HepG2 (cell line): ENCODE results near the gene MINDY2. TPM values are rescaled to one million over a fixed set of nuclear protein-coding genes. Genes with fewer than 3 reads are reported as not detected.

ENCODE experiments used
- ARID2 ChIP-seq: sonication (generic); formaldehyde crosslinking; IDR thresholded peaks from 2 replicates; pipeline ENCODE4 v1.8.1; 2022; ENCODE audit warnings: mild to moderate bottlenecking, missing genetic modification reagents, borderline replicate concordance
- ETS1 ChIP-seq: sonication (generic); formaldehyde crosslinking; IDR thresholded peaks from 2 replicates; pipeline ENCODE4 v1.4.0; 2020; ENCODE audit warnings: missing genetic modification reagents
- FOXM1 ChIP-seq: sonication (generic); formaldehyde crosslinking; IDR thresholded peaks from 2 replicates; pipeline ENCODE4 v1.5.0; 2020; ENCODE audit warnings: missing genetic modification reagents
- JDP2 ChIP-seq: sonication (generic); formaldehyde crosslinking; IDR thresholded peaks from 2 replicates; pipeline ENCODE4 v1.8.1; 2022; ENCODE audit warnings: missing genetic modification reagents, borderline replicate concordance
- NFKB2 ChIP-seq: sonication (generic); formaldehyde crosslinking; IDR thresholded peaks from 2 replicates; pipeline ENCODE4 v1.4.0; 2020; ENCODE audit warnings: missing genetic modification reagents, borderline replicate concordance
- REPIN1 ChIP-seq: sonication (generic); formaldehyde crosslinking; IDR thresholded peaks from 2 replicates; pipeline ENCODE4 v1.8.0; 2022; ENCODE audit warnings: missing genetic modification reagents, low read depth, mild to moderate bottlenecking, borderline replicate concordance
- RXRB ChIP-seq: IDR thresholded peaks from 2 replicates; pipeline ENCODE4 v1.6.1; 2016; ENCODE audit warnings: borderline replicate concordance, missing genetic modification reagents, missing compliant biosample characterization
- SALL1 ChIP-seq: sonication (generic); formaldehyde crosslinking; IDR thresholded peaks from 2 replicates; pipeline ENCODE4 v1.8.0; 2022; ENCODE audit warnings: mild to moderate bottlenecking, missing genetic modification reagents
- SNRNP70 ChIP-seq: fragments of 200-400 bp; formaldehyde crosslinking; IDR thresholded peaks from 2 replicates; pipeline ENCODE4 v1.6.1; 2017; ENCODE audit warnings: mild to moderate bottlenecking, low read depth, low read length, moderate library complexity
- SP140L ChIP-seq: sonication (generic); formaldehyde crosslinking; IDR thresholded peaks from 2 replicates; pipeline ENCODE4 v1.4.0; 2020; ENCODE audit warnings: missing genetic modification reagents, borderline replicate concordance
- ZBTB37 ChIP-seq: sonication (generic); formaldehyde crosslinking; IDR thresholded peaks from 2 replicates; pipeline ENCODE4 v1.4.0; 2020; ENCODE audit warnings: mild to moderate bottlenecking, missing genetic modification reagents
- ZFX ChIP-seq: sonication (generic); formaldehyde crosslinking; IDR thresholded peaks from 2 replicates; pipeline ENCODE4 v1.4.0; 2020; ENCODE audit warnings: mild to moderate bottlenecking, low read depth, missing genetic modification reagents, moderate library complexity
- ZNF160 ChIP-seq: sonication (generic); formaldehyde crosslinking; IDR thresholded peaks from 2 replicates; pipeline ENCODE4 v1.8.0; 2022; ENCODE audit warnings: mild to moderate bottlenecking, inconsistent platforms, missing genetic modification reagents
- ZNF205 ChIP-seq: IDR thresholded peaks from 2 replicates; pipeline ENCODE4 v1.6.1; 2018; ENCODE audit warnings: missing biosample characterization, missing genetic modification reagents
- ZNF224 ChIP-seq: sonication (generic); formaldehyde crosslinking; IDR thresholded peaks from 2 replicates; pipeline ENCODE4 v1.5.0; 2020; ENCODE audit warnings: mild to moderate bottlenecking, missing genetic modification reagents
- ZNF292 ChIP-seq: sonication (generic); formaldehyde crosslinking; IDR thresholded peaks from 2 replicates; pipeline ENCODE4 v1.8.1; 2022; ENCODE audit warnings: mild to moderate bottlenecking, low read depth, missing genetic modification reagents, borderline replicate concordance
- ZNF350 ChIP-seq: sonication (generic); formaldehyde crosslinking; IDR thresholded peaks from 2 replicates; pipeline ENCODE4 v1.4.0; 2020; ENCODE audit warnings: mild to moderate bottlenecking, low read depth, missing genetic modification reagents, borderline replicate concordance
- ZNF496 ChIP-seq: sonication (generic); formaldehyde crosslinking; IDR thresholded peaks from 2 replicates; pipeline ENCODE4 v1.8.1; 2023; ENCODE audit warnings: mild to moderate bottlenecking, moderate library complexity, missing genetic modification reagents; ENCODE audit not compliant: insufficient replicate concordance
- ZNF512B ChIP-seq: sonication (generic); formaldehyde crosslinking; IDR thresholded peaks from 2 replicates; pipeline ENCODE4 v1.5.1; 2020; ENCODE audit warnings: missing genetic modification reagents, mild to moderate bottlenecking, borderline replicate concordance
- ZNF543 ChIP-seq: sonication (generic); formaldehyde crosslinking; IDR thresholded peaks from 2 replicates; pipeline ENCODE4 v1.4.0; 2020; ENCODE audit warnings: mild to moderate bottlenecking, missing genetic modification reagents
- ZNF563 ChIP-seq: sonication (generic); formaldehyde crosslinking; IDR thresholded peaks from 2 replicates; pipeline ENCODE4 v1.8.0; 2022; ENCODE audit warnings: mild to moderate bottlenecking, moderate library complexity, missing genetic modification reagents
- ZNF564 ChIP-seq: sonication (generic); formaldehyde crosslinking; IDR thresholded peaks from 2 replicates; pipeline ENCODE4 v1.8.1; 2023; ENCODE audit warnings: mild to moderate bottlenecking, missing genetic modification reagents
- ZNF580 ChIP-seq: IDR thresholded peaks from 2 replicates; pipeline ENCODE4 v1.6.1; 2016; ENCODE audit warnings: low read depth, borderline replicate concordance
- ZNF790 ChIP-seq: sonication (generic); formaldehyde crosslinking; IDR thresholded peaks from 2 replicates; pipeline ENCODE4 v1.8.0; 2022; ENCODE audit warnings: missing genetic modification reagents, mild to moderate bottlenecking, borderline replicate concordance
- polyA plus RNA-seq, 8 experiments: library from polyadenylated mRNA; depleted of rRNA in 3 of 8; stranded (reverse) in 7 of 8; unstranded in 1 of 8; fragments of >200 nt; fragmentation: Illumina TruSeq in 4 of 8; extraction: Trizol in 4 of 8; gene quantifications; 2 replicates each; pipeline versions ENCODE4 v1.2.1 to v1.2.3, GENCODE V29; 2011 to 2016; ENCODE audit warnings: low read depth in 4 of 8, missing spikeins in 1 of 8, mixed read lengths in 1 of 8; ENCODE audit not compliant: insufficient read depth in 1 of 8
- total RNA-seq, 5 experiments: library from RNA; depleted of rRNA; stranded (reverse); fragments of >200 nt; fragmentation: Illumina TruSeq; extraction: Trizol; gene quantifications; 2 replicates each; pipeline ENCODE4 v1.2.3, GENCODE V29; 2016; ENCODE audit warnings: low read depth in 1 of 5

MINDY2 gene
- total and polyA plus RNA-seq, 2 of the 13 experiments (the other 11 are each of a cell fraction or from before 2014, with no cell fraction given), result 7.2 to 12.6 TPM

- peak; percentile 46 for TF ChIP-seq ZNF292 (CRISPR knock-in tag)
- peak; percentile 70 for TF ChIP-seq RXRB (CRISPR knock-in tag)
- no peak; the same call in 1 of the 2 replicates for TF ChIP-seq ZNF580 (CRISPR knock-in tag)
- TF ChIP-seq ZNF160 (CRISPR knock-in tag), result no peak
- no peak for TF ChIP-seq ZBTB37
- TF ChIP-seq SNRNP70, result no peak
- TF ChIP-seq SP140L (CRISPR knock-in tag), result no peak
- no peak for TF ChIP-seq REPIN1 (CRISPR knock-in tag)
- no peak for TF ChIP-seq ZNF512B (CRISPR knock-in tag)
- 0 out of 2 replicates have a peak, but pooled peaks have one; percentile 59 for TF ChIP-seq ETS1
- TF ChIP-seq ZNF350 (CRISPR knock-in tag), result peak; percentile 88; the same call in 1 of the 2 replicates
- no peak for TF ChIP-seq JDP2 (CRISPR knock-in tag)
- TF ChIP-seq ZNF205 (CRISPR knock-in tag), result no peak
- peak; percentile 70 for TF ChIP-seq ZNF543 (CRISPR knock-in tag)
- TF ChIP-seq FOXM1 (CRISPR knock-in tag), result no peak
- TF ChIP-seq ZNF564, result peak; percentile 56; the same call in 1 of the 2 replicates
- no peak for TF ChIP-seq ZNF496 (CRISPR knock-in tag)
- peak; percentile 77; the same call in 1 of the 2 replicates for TF ChIP-seq ZNF563
- 0 out of 2 replicates have a peak, but pooled peaks have one; percentile 76 for TF ChIP-seq ZNF224 (CRISPR knock-in tag)
- no peak for TF ChIP-seq ARID2 (CRISPR knock-in tag)
- no peak; the same call in 1 of the 2 replicates for TF ChIP-seq ZNF790
- peak; percentile 89 for TF ChIP-seq ZFX
- peak; percentile 88; the same call in 1 of the 2 replicates for TF ChIP-seq SALL1 (CRISPR knock-in tag)
- TF ChIP-seq NFKB2, result peak; percentile 69
Measured at GRCh38 chr15:58770857-58771620, at the start of gene MINDY2 (continued).
